SK-N-SH treated with all-trans-retinoic acid at 6 μM for 48 hours (cell line): ENCODE measurements around the gene OXNAD1.

Source experiments
- ATAC-seq: fragments of 200-7000 bp; cut with Tn5 transposase; 3 replicates; pipeline ENCODE4 v1.9.1; 2020; ENCODE audit warnings: mild to moderate bottlenecking, moderate library complexity
- BACH2 ChIP-seq: fragments of 250-450 bp; sonication (Bioruptor Pico); IDR thresholded peaks from 2 replicates; pipeline ENCODE4 v1.9.0; 2021; ENCODE audit warnings: mild to moderate bottlenecking, borderline replicate concordance
- CSRNP3 ChIP-seq: fragments of 250-450 bp; sonication (Bioruptor Pico); IDR thresholded peaks from 2 replicates; pipeline ENCODE4 v1.5.1; 2021; ENCODE audit warnings: mild to moderate bottlenecking, moderate library complexity
- ESRRG ChIP-seq: fragments of 250-450 bp; sonication (Bioruptor Pico); IDR thresholded peaks from 2 replicates; pipeline ENCODE4 v1.6.1; 2021; ENCODE audit warnings: mild to moderate bottlenecking
- GLIS3 ChIP-seq: fragments of 250-450 bp; sonication (Bioruptor Pico); IDR thresholded peaks from 2 replicates; pipeline ENCODE4 v1.5.0; 2020; ENCODE audit warnings: mild to moderate bottlenecking, moderate library complexity
- ISL1 ChIP-seq: fragments of 250-450 bp; sonication (Bioruptor Pico); IDR thresholded peaks from 2 replicates; pipeline ENCODE4 v2.1.2; 2022; ENCODE audit warnings: mild to moderate bottlenecking, moderate library complexity
- OSR1 ChIP-seq: fragments of 250-450 bp; sonication (Bioruptor Pico); IDR thresholded peaks from 2 replicates; pipeline ENCODE4 v1.8.0; 2022; ENCODE audit warnings: moderate library complexity, mild to moderate bottlenecking, inconsistent platforms
- PATZ1 ChIP-seq: fragments of 250-450 bp; sonication (Bioruptor Pico); IDR thresholded peaks from 2 replicates; pipeline ENCODE4 v1.8.0; 2020; ENCODE audit warnings: mild to moderate bottlenecking, moderate library complexity, borderline replicate concordance
- POU6F1 ChIP-seq: fragments of 250-450 bp; sonication (Bioruptor Pico); IDR thresholded peaks from 2 replicates; pipeline ENCODE4 v1.8.0; 2021; ENCODE audit warnings: low read depth, mild to moderate bottlenecking, moderate library complexity, borderline replicate concordance
- PPARA ChIP-seq: fragments of 250-450 bp; sonication (Bioruptor Pico); IDR thresholded peaks from 2 replicates; pipeline ENCODE4 v1.5.0; 2020; ENCODE audit warnings: mild to moderate bottlenecking, borderline replicate concordance
- RARB ChIP-seq: fragments of 250-450 bp; sonication (Bioruptor Pico); IDR thresholded peaks from 2 replicates; pipeline ENCODE4 v1.8.0; 2021; ENCODE audit warnings: mild to moderate bottlenecking, moderate library complexity
- SNAI2 ChIP-seq: fragments of 250-450 bp; sonication (Bioruptor Pico); IDR thresholded peaks from 2 replicates; pipeline ENCODE4 v1.5.0; 2020; ENCODE audit warnings: mild to moderate bottlenecking, moderate library complexity
- TCF4 ChIP-seq: fragments of 250-450 bp; sonication (Bioruptor Pico); IDR thresholded peaks from 2 replicates; pipeline ENCODE4 v1.8.0; 2021; ENCODE audit warnings: mild to moderate bottlenecking, moderate library complexity, borderline replicate concordance
- TOX ChIP-seq: fragments of 250-450 bp; sonication (Bioruptor Pico); IDR thresholded peaks from 2 replicates; pipeline ENCODE4 v1.8.0; 2021; ENCODE audit warnings: mild to moderate bottlenecking, moderate library complexity, borderline replicate concordance
- TSHZ2 ChIP-seq: fragments of 250-450 bp; sonication (Bioruptor Pico); IDR thresholded peaks from 2 replicates; pipeline ENCODE4 v1.5.0; 2020; ENCODE audit warnings: mild to moderate bottlenecking, moderate library complexity
- ZC3H10 ChIP-seq: fragments of 250-450 bp; sonication (Bioruptor Pico); IDR thresholded peaks from 2 replicates; pipeline ENCODE4 v1.5.1; 2021; ENCODE audit warnings: mild to moderate bottlenecking, moderate library complexity
- ZFP3 ChIP-seq: fragments of 250-450 bp; sonication (Bioruptor Pico); IDR thresholded peaks from 2 replicates; pipeline ENCODE4 v1.5.0; 2020; ENCODE audit warnings: mild to moderate bottlenecking, moderate library complexity
- ZFP30 ChIP-seq: fragments of 450-650 bp; formaldehyde crosslinking; IDR thresholded peaks from 2 replicates; pipeline ENCODE4 v1.5.0; 2022; ENCODE audit warnings: mild to moderate bottlenecking, moderate library complexity
- ZNF8 ChIP-seq: fragments of 450-650 bp; formaldehyde crosslinking; IDR thresholded peaks from 2 replicates; pipeline ENCODE4 v1.5.0; 2020; ENCODE audit warnings: mild to moderate bottlenecking, moderate library complexity

OXNAD1 gene

GRCh38 chr3:16336825-16337224, 71.8 kb downstream of the OXNAD1 start:
- no peak for TF ChIP-seq ZC3H10 (CRISPR knock-in tag)
- TF ChIP-seq ISL1 (CRISPR knock-in tag) = no peak
- TF ChIP-seq CSRNP3 (CRISPR knock-in tag) = no peak
- no peak for TF ChIP-seq PPARA (CRISPR knock-in tag)
- no peak for TF ChIP-seq TSHZ2 (CRISPR knock-in tag)
- TF ChIP-seq, all 23 proteins: peak for 0
- ATAC-seq = no peak

- ATAC-seq = no peak
Observed at GRCh38 chr3:16337856-16338540, 73.0 kb downstream of the OXNAD1 start.

GRCh38 chr3:16338999-16339398, 74.0 kb downstream of the OXNAD1 start:
- ATAC-seq = peak; percentile 94
- TF ChIP-seq ISL1 (CRISPR knock-in tag) = no peak
- TF ChIP-seq ZFP30 (CRISPR knock-in tag) = no peak
- no peak for TF ChIP-seq PPARA (CRISPR knock-in tag)
- no peak for TF ChIP-seq PATZ1 (CRISPR knock-in tag)
- TF ChIP-seq ZFP3 (CRISPR knock-in tag) = no peak
- no peak for TF ChIP-seq TCF4 (CRISPR knock-in tag)
- no peak for TF ChIP-seq OSR1 (CRISPR knock-in tag)
- no peak for TF ChIP-seq SNAI2 (CRISPR knock-in tag)
- TF ChIP-seq RARB (CRISPR knock-in tag) = no peak
- no peak for TF ChIP-seq ZC3H10 (CRISPR knock-in tag)

More at GRCh38 chr3:16337856-16338540, 73.0 kb downstream of the OXNAD1 start:
- TF ChIP-seq BACH2 (CRISPR knock-in tag) (no peak), PPARA (CRISPR knock-in tag) (no peak), GLIS3 (no peak), OSR1 (CRISPR knock-in tag) (no peak), TOX (CRISPR knock-in tag) (no peak), ZNF8 (CRISPR knock-in tag) (no peak), ESRRG (CRISPR knock-in tag) (no peak), RARB (CRISPR knock-in tag) (no peak), ZFP30 (CRISPR knock-in tag) (no peak), POU6F1 (CRISPR knock-in tag) (no peak), TCF4 (CRISPR knock-in tag) (no peak)

GRCh38 chr3:16343101-16343500, 78.1 kb downstream of the OXNAD1 start:
- ATAC-seq = no peak
- TF ChIP-seq OSR1 (CRISPR knock-in tag) (no peak), RARB (CRISPR knock-in tag) (no peak)
